ENCODE measurements around the gene CPT2.

DNA sequence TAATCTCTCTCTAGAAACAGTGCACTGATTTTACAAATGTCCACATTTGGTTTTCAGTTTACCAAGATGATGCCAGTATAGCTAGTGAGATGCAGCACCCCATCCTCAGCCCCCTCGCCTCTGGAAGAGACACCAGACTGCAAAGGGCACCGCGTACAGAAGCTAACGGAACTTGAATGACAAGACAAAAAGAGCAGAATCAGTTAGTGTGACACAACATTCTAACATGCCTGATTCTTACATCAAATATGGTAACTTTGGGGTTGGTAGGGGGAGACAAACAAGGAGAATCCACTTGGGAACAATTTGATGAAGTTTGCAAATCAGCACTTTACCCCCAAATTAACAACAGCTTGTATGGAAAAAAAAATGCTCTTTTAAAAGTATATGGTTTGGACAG lies 45.8 kb downstream of the CPT2 start:
- TF ChIP-seq POLR2AphosphoS5 (IDR thresholded peaks at IDR 0.05; ENCODE audit: low read depth, low read length) (no peak), POLR2A (IDR thresholded peaks at IDR 0.05; ENCODE audit: low read depth, low read length) (no peak), TAF1 (IDR thresholded peaks at IDR 0.05; ENCODE audit: low read depth, low read length) (no peak)

Data from GM12891 (cell line).